Skeletal muscle cell (primary cell): Measurements from ENCODE around the gene GSC2.

ENCODE experiments used
- DNase-seq: peaks from one replicate; pipeline ENCODE4 v3.0.0-alpha.2; 2010; ENCODE audit warnings: low read depth
- H3K4me3 ChIP-seq: 2 replicates; pipeline ENCODE4 v1.5.1; 2011; ENCODE audit warnings: low read depth, mild to moderate bottlenecking, control low read depth, low read length, moderate library complexity

Gene GSC2

GRCh38 chr22:19125011-19125410 lies 25.1 kb downstream of the GSC2 start:
- no peak overlapping the region for H3K4me3 ChIP-seq
- DNase-seq, result no peak

GRCh38 chr22:19124377-19124776 lies 25.7 kb downstream of the GSC2 start:
- H3K4me3 ChIP-seq, result no peak overlapping the region
- DNase-seq, result no peak

GRCh38 chr22:19123936-19124335 lies 26.2 kb downstream of the GSC2 start:
- H3K4me3 ChIP-seq, result no peak overlapping the region
- DNase-seq, result no peak

GRCh38 chr22:19122752-19123492 lies 27.2 kb downstream of the GSC2 start:
- DNase-seq, result no peak
- H3K4me3 ChIP-seq, result peak overlapping the region; percentile 51

- H3K4me3 ChIP-seq, result peak within 1 kb of the TSS; percentile 89
Observed at GRCh38 chr22:19122143-19122751, 27.8 kb downstream of the GSC2 start, which contains the start of gene DGCR2. DGCR2 (minus strand) TSS chr22:19122412; CDS start chr22:19122206, 206 bp downstream.

GRCh38 chr22:19121631-19122142 lies 28.4 kb downstream of the GSC2 start:
- no peak for DNase-seq
- peak overlapping the region; percentile 89 for H3K4me3 ChIP-seq

More at GRCh38 chr22:19122143-19122751, 27.8 kb downstream of the GSC2 start, which contains the start of gene DGCR2:
- peak; percentile 86 for DNase-seq

- no peak for DNase-seq
- H3K4me3 ChIP-seq, result peak overlapping the region; percentile 89
Observed at GRCh38 chr22:19120829-19121630, 29.1 kb downstream of the GSC2 start.

GRCh38 chr22:19119949-19120348 lies 30.1 kb downstream of the GSC2 start:
- no peak overlapping the region for H3K4me3 ChIP-seq
- no peak for DNase-seq

GRCh38 chr22:19118329-19118880 lies 31.7 kb downstream of the GSC2 start:
- no peak overlapping the region for H3K4me3 ChIP-seq
- no peak for DNase-seq

- DNase-seq, result no peak
- no peak overlapping the region for H3K4me3 ChIP-seq
Observed at GRCh38 chr22:19117111-19117512, 33.0 kb downstream of the GSC2 start.

GRCh38 chr22:19115628-19116027 lies 34.5 kb downstream of the GSC2 start:
- H3K4me3 ChIP-seq, result no peak overlapping the region
- DNase-seq, result no peak

GRCh38 chr22:19114984-19115552 lies 35.0 kb downstream of the GSC2 start:
- no peak for DNase-seq
- no peak overlapping the region for H3K4me3 ChIP-seq

- DNase-seq, result no peak
- no peak overlapping the region for H3K4me3 ChIP-seq
Observed at GRCh38 chr22:19113429-19113828, 36.7 kb downstream of the GSC2 start.

- DNase-seq, result no peak
- no peak overlapping the region for H3K4me3 ChIP-seq
Observed at GRCh38 chr22:19111584-19111983, 38.5 kb downstream of the GSC2 start.

GRCh38 chr22:19111140-19111539 lies 39.0 kb downstream of the GSC2 start:
- no peak for DNase-seq
- H3K4me3 ChIP-seq, result no peak overlapping the region

- DNase-seq, result no peak
- H3K4me3 ChIP-seq, result no peak overlapping the region
Observed at GRCh38 chr22:19110646-19111045, 39.4 kb downstream of the GSC2 start.

- H3K4me3 ChIP-seq, result no peak overlapping the region
- no peak for DNase-seq
Observed at GRCh38 chr22:19110064-19110458, 40.0 kb downstream of the GSC2 start.

- no peak overlapping the region for H3K4me3 ChIP-seq
- peak; percentile 56 for DNase-seq
Observed at GRCh38 chr22:19109198-19110063, 40.7 kb downstream of the GSC2 start.

- H3K4me3 ChIP-seq, result no peak overlapping the region
- DNase-seq, result no peak
Observed at GRCh38 chr22:19108807-19109197, 41.3 kb downstream of the GSC2 start.
